HG03378 (cell line): ENCODE measurements around the gene MAP3K4.

Source experiments
- ATAC-seq: cut with Tn5 transposase; IDR thresholded peaks from one replicate; pipeline ENCODE4 v1.9.1; 2021; ENCODE audit warnings: mild to moderate bottlenecking, moderate library complexity; ENCODE audit not compliant: unreplicated experiment

MAP3K4 gene

GRCh38 chr6:161033667-161034066 lies 42.1 kb downstream of the MAP3K4 start:
- ATAC-seq = no peak

- peak; percentile 38 for ATAC-seq
Observed at GRCh38 chr6:161035182-161035980, 43.8 kb downstream of the MAP3K4 start.

GRCh38 chr6:161035981-161036263 lies 44.4 kb downstream of the MAP3K4 start:
- ATAC-seq = no peak

- ATAC-seq = no peak
Observed at GRCh38 chr6:161037873-161038228, 46.3 kb downstream of the MAP3K4 start.

GRCh38 chr6:161038229-161039031 lies 46.9 kb downstream of the MAP3K4 start:
- peak; percentile 97 for ATAC-seq

GRCh38 chr6:161041274-161041673 lies 49.7 kb downstream of the MAP3K4 start:
- no peak for ATAC-seq

- ATAC-seq = no peak
Observed at GRCh38 chr6:161044335-161044734, 52.8 kb downstream of the MAP3K4 start.

- no peak for ATAC-seq
Observed at GRCh38 chr6:161048641-161049040, 57.1 kb downstream of the MAP3K4 start.

GRCh38 chr6:161050134-161050765 lies 58.7 kb downstream of the MAP3K4 start:
- ATAC-seq = no peak

GRCh38 chr6:161053103-161053502 lies 61.5 kb downstream of the MAP3K4 start:
- no peak for ATAC-seq

GRCh38 chr6:161054876-161055275 lies 63.3 kb downstream of the MAP3K4 start:
- ATAC-seq = no peak

GRCh38 chr6:161056451-161056850 lies 64.9 kb downstream of the MAP3K4 start:
- peak; percentile 51 for ATAC-seq

GRCh38 chr6:161057103-161058091 lies 65.8 kb downstream of the MAP3K4 start:
- ATAC-seq = no peak

GRCh38 chr6:161058741-161059140 lies 67.2 kb downstream of the MAP3K4 start:
- no peak for ATAC-seq

GRCh38 chr6:161061576-161061975 lies 70.0 kb downstream of the MAP3K4 start:
- ATAC-seq = no peak

- no peak for ATAC-seq
Observed at GRCh38 chr6:161064915-161065314, 73.3 kb downstream of the MAP3K4 start.

GRCh38 chr6:161066511-161066910 lies 74.9 kb downstream of the MAP3K4 start:
- ATAC-seq = no peak

GRCh38 chr6:161067749-161068148 lies 76.2 kb downstream of the MAP3K4 start:
- ATAC-seq = no peak

GRCh38 chr6:161068321-161068741 lies 76.8 kb downstream of the MAP3K4 start:
- ATAC-seq = no peak

- ATAC-seq = no peak
Observed at GRCh38 chr6:161073930-161074329, 82.4 kb downstream of the MAP3K4 start.
